Ecto neural progenitor cell (in vitro differentiated cells): ENCODE measurements around the gene SLC17A7.

ENCODE experiments used
- DNase-seq: peaks from one replicate; pipeline ENCODE4 v3.0.0-alpha.2; 2018; ENCODE audit warnings: low spot score

The SLC17A7 gene

DNA sequence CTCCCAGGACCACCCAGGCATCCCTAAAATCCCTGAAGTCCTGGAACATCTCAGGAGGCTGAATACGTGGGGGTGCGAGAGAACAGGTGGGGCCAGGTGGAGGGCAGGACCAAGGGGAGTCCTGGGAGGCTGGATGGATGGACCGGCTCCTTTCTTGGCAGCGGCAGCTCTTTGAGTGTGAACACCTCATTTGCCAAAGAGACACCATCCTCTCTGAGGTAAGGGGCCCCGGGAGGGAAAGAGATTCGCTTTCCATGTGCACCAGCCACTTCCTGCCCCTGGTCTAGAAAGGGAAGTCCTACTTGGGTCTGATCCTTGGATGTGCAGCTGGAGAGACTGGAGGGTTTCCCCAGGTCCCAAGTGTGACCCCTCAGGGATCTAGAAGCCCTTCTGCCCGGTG lies 34.2 kb downstream of the SLC17A7 start:
- DNase-seq, result no peak

DNA sequence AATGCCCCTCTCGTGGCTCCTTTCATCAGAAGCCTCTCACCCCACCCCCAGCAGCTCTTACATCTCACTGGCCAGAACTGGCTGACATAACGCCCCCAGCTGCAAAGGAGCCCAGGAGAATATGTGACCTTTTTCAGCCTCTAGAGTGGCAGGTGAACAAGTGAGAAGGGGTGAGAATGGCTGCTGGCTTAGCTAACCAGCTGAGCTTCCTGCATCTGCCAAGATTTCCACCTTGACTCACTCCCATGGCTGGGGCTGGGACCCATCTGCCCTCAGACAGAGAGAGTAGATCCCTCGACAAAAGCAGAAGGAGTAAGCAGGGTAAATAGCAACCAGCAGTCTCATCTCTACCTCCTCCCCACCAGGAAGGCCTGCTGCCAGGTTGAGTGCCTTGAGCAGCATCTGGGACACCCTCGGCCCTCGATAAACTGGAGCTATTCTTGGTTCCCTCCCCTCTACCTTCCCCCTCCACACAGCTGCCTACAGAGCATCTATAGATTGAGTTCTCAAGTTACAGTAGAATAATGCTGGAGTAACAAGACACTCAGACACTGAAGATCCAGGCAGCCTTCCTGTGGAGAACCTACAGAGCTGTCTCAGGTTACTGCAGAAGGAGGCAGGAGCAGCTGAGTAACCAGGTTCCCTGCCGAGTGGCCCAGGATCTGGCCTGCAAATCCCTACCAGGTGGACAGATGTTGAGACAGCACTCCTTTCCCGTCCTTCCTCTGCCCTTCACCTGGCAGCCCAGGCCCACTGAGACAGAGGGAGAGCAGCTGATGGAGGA lies 37.7 kb downstream of the SLC17A7 start:
- DNase-seq, result peak; percentile 64

DNA sequence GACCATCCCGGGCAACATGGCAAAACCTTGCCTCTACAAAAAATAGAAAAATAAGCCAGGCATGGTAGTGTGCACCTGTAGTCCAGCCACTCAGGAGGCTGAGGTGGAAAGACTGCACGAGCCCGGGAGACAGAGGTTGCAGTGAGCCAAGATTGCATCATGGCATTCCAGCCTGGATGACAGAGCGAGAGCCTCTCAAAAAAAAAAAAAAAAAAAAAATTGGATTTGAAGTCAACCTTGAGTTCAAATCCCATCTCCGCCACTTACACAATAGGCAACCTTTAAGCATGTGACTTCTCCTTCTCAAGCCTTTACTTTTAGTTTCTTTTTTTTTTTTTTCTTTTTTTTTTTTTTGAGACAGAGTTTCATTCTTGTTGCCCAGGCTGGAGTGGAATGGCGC lies 41.3 kb downstream of the SLC17A7 start:
- no peak for DNase-seq

DNA sequence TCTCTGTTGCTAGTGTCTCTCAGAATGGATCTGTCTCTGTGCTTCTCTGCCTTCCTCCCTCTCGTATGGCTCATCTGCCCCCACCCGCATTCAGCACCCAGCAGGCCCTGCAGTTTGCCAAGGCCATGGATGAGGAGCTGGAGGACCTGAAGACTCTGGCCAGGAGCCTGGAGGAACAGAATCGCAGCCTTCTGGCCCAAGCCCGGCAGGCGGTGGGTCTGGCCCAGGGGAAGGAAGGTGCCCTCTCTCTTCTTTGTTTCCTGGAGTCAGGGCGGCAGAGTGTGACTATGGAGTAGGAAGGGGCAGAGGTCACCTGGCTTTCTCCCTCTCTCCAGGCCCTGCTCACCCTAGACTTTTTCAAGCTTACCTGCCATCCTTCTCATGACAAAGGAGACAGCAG lies 42.4 kb downstream of the SLC17A7 start:
- DNase-seq, result peak; percentile 45

DNA sequence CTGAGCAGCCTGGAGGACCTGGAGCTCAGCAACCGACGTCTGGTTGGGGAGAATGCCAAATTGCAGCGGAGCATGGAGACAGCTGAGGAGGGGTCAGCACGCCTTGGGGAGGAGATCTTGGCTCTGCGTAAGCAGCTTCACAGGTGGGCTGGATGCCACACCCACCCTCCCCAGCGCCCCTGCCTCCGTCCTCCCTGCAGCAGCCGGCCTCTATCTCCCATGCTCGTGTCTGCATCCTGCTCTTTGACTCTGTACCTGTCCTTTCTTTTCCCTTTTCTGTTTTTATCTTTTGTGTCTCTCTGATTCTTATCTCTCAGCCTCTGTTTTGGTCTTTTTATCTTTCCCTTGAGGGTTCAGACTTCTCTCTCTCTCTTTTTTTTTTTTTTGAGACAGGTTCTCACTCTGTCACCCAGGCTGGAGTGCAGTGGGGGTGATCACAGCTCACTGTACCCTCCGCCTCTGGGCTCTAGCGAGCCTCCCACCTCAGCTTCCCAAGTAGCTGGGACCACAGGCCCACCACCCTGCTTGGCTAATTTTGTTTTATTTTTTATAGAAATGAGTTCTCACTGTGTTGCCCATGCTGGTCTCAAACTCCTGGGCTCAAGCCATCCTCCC lies 43.2 kb downstream of the SLC17A7 start:
- peak; percentile 51 for DNase-seq

DNA sequence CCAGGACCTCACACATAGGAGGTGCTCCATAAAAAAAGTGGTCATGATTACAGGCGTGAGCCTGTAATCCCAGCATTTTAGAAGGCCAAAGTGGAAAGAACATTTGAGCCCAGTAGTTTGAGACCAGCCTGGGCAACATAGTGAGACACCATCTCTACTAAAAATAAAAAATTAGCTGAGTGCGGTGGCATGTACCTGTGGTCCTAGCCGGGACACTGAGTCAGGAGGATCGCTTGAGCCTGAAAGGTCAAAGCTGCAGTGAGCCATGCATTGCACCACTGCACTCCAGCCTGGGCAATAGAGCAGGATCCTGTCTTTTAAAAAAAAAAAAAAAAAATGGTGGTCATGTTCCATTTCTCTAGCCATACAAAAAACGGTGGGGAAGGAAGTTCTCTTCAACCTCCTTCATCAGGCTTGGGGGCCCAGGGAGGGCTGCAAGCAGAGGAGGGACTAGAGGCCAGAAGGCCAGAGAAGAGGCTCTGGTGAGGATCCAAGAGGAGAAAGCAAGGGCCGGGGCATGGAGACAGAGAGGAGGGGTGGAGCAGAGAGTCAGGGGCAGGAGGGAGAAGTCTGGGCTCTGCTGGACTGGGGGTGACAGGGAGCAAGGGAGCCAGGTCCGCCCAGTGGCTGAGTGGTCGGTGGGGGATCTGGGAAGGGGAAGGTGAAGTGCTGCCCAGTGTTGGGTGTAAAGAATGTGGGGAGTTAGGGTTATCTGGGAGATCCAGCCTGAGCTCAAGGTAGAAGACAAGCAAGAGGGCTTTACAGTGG lies 44.4 kb downstream of the SLC17A7 start:
- DNase-seq, result no peak

DNA sequence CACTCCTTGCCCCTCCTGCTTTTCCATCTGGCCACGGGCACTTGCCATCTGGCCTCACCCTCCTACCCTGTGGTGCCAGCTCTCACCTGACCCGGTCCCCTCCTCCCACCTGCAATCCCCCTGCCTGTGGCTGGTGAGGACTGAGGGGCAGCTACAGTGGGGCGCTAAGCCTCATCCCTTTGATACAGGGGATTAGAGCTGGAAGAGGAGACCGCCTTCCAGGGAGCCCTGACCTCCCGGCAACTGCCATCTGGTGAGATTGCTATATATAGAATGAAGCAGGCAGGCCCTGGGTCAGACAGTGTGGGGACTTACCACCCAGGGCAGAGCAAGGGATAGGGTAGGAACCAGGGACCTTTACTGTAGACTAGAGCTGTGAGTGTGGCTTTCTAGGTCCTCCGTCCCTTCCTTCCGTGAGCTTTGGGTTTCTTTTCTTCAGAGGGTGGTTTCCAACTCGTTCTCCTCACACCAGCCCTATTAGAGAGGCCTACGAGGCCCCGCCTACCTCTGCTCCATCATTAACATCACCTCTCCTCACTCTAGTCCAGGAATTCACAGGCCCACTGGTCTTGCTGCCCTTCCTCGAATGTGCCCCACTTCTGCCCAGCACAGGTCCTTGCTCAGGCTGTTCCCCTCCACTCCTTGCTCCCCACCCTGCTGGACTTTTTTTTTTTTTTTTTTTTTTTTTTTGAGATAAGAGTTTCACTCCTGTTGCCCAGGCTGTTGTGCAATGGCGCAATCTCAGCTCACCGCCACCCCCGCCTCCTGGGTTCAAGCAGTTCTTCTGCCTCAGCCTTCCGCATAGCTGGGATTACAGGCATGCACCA lies 45.5 kb downstream of the SLC17A7 start:
- no peak for DNase-seq

DNA sequence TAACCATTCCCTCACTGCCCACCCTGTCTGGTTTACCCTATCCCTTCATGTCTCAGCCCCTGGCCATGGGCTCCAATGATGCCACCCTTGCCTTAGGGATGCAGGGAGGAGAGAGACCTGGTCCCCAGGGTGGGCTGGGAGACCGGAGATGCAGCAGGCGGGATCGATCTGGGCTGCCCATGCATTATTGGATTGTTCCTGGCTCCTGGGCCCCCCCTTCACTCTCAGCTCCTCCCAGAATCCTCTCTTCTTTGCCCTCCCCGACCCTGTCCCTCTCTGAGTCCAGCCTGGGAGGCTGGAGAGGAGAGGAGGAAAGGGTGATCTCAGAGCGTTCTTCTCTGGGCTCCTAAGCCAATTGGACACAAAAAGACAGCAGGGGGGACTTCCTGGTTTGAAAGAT lies 47.4 kb downstream of the SLC17A7 start:
- no peak for DNase-seq

DNA sequence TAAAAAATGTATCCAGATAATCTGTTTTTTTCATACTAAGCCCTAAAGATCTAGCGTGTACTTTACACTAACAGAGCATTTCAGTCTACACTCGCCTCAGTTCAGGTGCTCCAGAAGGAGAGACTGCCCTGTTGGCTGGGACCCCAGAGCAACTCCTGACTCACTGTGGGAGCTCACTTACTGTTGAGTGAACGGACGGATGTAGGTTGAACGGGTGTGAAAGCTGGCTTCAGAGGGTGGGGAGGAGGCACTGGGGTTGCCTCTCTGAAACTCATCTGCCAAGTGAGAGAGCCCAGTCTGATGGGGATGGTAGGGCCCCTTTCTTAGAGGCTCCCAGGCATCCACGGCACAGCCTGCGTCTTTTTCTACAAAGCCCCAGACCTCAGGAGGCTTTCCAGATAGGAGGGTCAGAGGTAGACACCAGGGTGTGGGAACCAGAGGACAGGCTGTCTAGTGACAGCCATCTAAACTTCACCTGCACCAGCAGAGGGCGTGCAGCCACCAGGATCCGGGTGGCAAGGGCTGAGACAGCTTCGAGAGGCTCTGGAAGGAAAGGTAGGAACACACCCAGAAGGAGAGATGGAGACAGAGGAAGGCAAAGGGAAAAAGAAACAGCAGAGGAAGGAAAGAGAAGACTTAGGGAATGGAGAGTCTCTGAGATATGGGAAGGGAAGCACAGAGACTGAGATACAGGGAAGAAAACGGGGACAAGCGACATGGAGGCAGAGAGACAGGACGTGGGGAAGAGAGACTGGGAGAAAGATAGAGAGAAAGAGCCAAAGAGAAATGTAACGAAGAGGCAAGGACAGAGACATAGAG lies 49.5 kb downstream of the SLC17A7 start:
- DNase-seq, result peak; percentile 84

DNA sequence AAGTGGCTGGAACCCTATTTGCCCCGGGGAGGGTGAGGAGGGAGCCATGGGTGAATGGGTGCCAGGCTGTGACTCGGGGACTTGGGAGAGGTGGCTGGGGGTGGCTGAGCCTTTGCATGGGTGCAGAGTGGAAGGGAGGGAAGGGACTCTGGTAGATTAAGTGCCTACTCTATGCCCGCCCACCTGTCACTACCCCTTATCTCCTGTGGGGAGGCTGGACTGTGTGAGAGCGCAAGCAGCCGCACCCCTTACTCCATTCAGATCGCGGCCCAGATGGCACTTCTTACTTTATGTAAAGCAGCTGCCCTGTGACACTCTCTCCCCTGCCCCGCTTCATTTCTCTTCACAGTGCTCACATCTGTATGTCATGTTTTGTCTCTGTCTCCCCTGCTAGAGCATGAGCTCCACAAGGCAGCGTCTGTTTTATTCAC lies 50.4 kb downstream of the SLC17A7 start:
- DNase-seq, result no peak

DNA sequence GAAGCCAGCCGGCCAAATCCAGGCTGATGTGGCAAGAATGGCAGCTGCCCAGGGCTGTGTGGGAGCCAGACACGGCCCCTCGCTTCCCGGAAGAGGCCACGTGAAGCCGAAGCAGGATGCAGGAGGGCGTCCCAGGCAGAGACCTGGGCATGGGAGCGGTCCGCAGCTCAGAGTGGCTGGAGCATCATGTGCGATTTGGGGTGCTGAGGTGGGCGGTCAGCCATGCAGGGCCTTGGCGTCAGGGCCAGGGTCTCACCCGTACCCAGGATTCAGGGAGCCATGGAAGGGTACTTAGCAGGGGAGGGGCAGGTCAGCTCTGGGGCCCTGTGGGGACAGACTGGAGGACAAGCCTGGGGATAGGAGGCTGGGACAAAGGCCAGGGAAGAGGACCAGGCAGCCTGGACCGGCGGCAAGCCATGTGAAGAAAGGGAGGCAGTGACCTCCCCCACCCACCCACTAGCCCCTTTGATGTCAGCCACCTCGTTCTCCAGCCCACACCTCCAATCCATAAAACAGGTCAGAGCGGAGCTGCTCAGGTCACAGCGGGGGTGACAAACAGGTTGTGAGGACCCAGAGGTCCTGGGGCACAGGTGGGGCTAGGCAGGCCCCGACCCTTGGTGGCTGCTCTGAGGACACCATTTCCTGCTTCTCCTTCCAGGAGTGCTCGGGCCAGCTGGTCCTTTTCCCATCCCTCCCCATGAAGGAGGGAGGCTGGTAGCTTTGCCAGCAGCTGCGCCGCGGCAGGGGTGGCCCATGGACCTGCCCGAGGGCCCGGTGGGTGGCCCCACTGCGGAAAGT lies 51.0 kb downstream of the SLC17A7 start:
- no peak for DNase-seq

DNA sequence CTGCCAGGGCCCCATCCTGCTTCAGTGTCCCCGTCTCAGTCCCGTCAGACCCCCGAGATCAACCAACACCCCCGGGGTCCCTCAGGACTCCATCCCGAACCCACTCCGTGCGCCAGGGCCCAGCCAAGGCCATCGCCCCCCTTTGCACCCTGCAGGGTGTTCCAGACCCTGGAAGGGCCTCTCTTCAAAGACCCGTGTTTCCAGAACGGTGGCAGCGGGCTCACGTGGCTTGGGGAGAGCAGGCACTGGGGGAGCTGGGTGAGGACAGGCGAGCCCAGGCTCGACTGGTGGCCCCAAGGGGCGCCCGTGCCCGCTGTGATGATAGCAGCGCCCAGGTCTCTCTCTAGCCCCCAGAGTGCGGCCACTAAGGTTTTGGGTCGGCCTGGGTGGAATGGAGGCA lies 51.9 kb downstream of the SLC17A7 start:
- no peak for DNase-seq

DNA sequence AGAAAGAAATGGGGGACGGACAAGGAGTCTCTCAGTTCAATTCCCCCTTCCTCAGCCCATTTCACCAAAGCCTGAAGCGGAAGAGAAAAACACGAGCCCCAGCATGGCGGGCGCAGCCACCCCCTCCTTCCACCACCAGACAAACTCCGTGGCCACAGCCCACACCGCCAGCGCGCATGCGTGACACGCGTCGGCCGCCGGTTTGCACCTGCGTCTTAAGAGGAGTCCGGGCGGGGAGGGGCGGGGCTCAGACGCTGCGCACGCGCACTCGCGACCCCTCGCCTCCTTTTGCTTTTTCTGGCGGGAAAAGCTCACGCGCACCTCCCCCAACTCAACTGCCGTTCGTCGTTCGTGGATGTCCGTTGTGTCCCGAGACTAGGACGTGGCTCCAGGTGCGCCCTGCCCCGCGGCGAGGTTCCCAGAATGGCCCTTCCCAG lies 53.4 kb downstream of the SLC17A7 start, which contains the start of gene KASH5:
TSS of gene KASH5 (plus strand) at position 314 of the 437 bp plus-strand sequence. CDS start 2,635 bp downstream, outside the sequence.
- no peak for DNase-seq

DNA sequence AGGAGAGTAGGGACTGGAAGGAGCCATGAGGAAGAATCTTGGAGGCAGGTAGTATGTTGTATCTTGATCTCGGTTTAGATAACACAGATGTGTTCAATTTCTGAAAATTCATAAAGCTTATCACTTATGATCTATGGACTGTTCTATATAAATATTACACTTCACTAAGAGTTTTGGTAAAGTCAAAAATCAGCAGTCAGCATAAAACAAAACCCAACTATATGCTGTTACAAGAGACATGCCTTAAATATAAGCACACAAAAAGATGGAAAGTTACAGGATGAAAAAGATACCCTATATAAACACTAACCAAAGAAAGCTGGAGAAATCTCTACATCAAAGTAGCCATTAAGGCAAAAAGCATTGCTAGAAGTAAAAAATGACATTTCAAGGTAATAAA lies 57.7 kb downstream of the SLC17A7 start:
- DNase-seq, result no peak

DNA sequence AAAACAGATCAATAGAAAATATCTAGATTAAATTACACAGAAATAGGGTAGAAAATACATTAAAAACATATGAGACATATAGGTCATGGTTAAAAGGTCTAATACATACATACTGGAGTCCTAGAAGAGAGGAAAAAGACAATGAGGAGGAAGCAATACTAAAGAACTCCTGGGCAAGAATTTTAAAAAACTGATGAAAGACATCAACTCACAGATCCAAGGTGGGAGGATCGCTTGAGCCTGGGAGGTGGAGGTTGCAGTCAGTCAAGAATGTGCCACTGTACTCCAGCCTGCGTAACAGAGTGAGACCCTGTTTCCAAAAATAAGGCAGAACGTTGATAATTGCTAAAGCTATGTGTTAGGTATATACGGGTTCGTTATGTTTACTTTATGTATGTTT lies 58.7 kb downstream of the SLC17A7 start:
- no peak for DNase-seq

DNA sequence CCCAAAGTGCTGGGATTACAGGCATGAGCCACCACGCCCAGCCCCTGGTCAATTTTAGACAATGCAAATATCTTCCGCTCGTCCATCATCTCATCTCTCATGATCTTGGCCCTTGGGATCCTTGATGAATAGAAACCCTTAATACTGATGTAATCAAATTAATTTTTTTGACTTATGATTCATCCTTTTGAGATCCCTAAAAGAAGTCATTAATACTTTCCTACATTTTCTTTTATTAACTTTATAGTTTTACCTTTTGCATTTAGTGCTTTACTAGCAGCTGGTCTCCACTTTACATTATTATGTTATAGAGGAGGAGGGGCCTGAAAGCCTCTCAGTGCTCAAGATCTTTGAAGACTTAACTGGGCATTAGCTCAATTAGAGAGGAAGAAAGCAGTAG lies 60.9 kb downstream of the SLC17A7 start:
- DNase-seq, result no peak
